Inferior parietal cortex (tissue), 1 donor: ENCODE results near the gene HYPK.

Experiments used
- DNase-seq: peaks from one replicate; pipeline ENCODE4 v3.0.0-alpha.2; 2016; ENCODE audit errors: extremely low spot score

HYPK gene

GRCh38 chr15:43800286-43801141 is at the start of gene HYPK:
TSS of gene HYPK (plus strand) at chr15:43800599. CDS start at chr15:43800623, 24 bp downstream.
- DNase-seq: peak; percentile 94

- DNase-seq: no peak
Observed at GRCh38 chr15:43751885-43752284, 48.5 kb upstream of the HYPK start.

- DNase-seq: no peak
Observed at GRCh38 chr15:43762824-43763223, 37.6 kb upstream of the HYPK start.

- DNase-seq: no peak
Observed at GRCh38 chr15:43763819-43764446, 36.5 kb upstream of the HYPK start.

GRCh38 chr15:43769584-43770228 is 30.7 kb upstream of the HYPK start:
- DNase-seq: peak; percentile 76

GRCh38 chr15:43771816-43772215 is 28.6 kb upstream of the HYPK start:
- no peak for DNase-seq

GRCh38 chr15:43772624-43773023 is 27.8 kb upstream of the HYPK start:
- DNase-seq: no peak

GRCh38 chr15:43774062-43774461 is 26.3 kb upstream of the HYPK start:
- DNase-seq: no peak

- DNase-seq: no peak
Observed at GRCh38 chr15:43775411-43775965, 24.9 kb upstream of the HYPK start.

- DNase-seq: no peak
Observed at GRCh38 chr15:43776101-43776717, 24.2 kb upstream of the HYPK start.

GRCh38 chr15:43776718-43777266 is 23.6 kb upstream of the HYPK start, which contains the start of gene ELL3:
TSS of gene ELL3 (minus strand) at chr15:43776966. CDS start at chr15:43776901, 65 bp downstream.
- no peak for DNase-seq

- DNase-seq: no peak
Observed at GRCh38 chr15:43777267-43777914, 23.0 kb upstream of the HYPK start.

- DNase-seq: no peak
Observed at GRCh38 chr15:43779016-43779415, 21.4 kb upstream of the HYPK start.

GRCh38 chr15:43789409-43789808 is 11.0 kb upstream of the HYPK start:
- DNase-seq: no peak

- peak; percentile 97 for DNase-seq
Observed at GRCh38 chr15:43791993-43792760, 8.2 kb upstream of the HYPK start, which contains the start of gene SERF2. TSS of gene SERF2 (plus strand) at chr15:43792320. CDS start at chr15:43792377, 57 bp downstream.

- DNase-seq: no peak
Observed at GRCh38 chr15:43792761-43793476, 7.5 kb upstream of the HYPK start.

GRCh38 chr15:43793647-43794046 is 6.8 kb upstream of the HYPK start:
- DNase-seq: no peak

- no peak for DNase-seq
Observed at GRCh38 chr15:43794269-43795037, 5.9 kb upstream of the HYPK start.

GRCh38 chr15:43795197-43795596 is 5.2 kb upstream of the HYPK start:
- no peak for DNase-seq
